Activated T-helper 1 cell treated with Interleukin-2 at 50 U/mL for 16 hours (primary cell): ENCODE measurements around the gene GMPS.
"Not testable (repeated sequence)": the region's sequence is repeated elsewhere in the genome, so short reads cannot be mapped to it uniquely, and the experiment has no call there.

Source experiments
- DNase-seq: peaks from one replicate; pipeline ENCODE4 v3.0.0-alpha.2; 2020; ENCODE audit warnings: low read depth

The GMPS gene

DNA sequence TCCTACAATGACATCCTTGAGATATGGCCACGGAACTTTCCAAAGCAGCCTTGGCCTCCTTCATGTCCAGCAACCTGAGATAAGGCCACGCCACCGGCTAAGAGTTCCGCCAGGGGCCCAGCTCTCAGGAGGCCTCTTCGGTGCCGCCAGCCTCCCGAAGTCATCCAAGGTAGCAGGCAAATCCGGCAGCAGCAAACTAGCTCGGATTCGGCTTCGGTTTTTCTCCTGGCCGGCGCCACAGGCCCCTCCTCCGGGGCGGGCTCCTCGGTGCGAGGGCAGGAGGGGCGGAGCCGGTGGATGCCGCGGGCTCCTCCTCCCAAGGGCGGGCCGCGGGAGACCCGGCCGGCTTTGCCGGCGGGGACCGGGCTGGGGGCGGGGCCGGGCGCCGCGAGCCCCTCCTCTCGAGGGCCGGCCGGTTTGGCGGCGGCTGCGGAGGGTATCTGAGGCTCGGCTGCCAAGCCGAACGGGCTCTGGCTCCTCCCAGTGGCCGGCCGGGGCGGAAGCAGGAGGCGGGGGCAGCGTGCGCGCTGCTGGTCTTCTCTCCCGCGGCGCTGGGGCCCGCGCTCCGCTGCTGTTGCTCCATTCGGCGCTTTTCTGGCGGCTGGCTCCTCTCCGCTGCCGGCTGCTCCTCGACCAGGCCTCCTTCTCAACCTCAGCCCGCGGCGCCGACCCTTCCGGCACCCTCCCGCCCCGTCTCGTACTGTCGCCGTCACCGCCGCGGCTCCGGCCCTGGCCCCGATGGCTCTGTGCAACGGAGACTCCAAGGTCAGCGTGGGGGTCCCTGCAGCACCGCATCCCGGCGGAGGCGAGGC, at the start of gene GMPS:
TSS of gene GMPS (plus strand) at position 518 of the 812 bp plus-strand sequence. CDS start at position 739, 221 bp downstream.
- DNase-seq: peak; percentile 96

DNA sequence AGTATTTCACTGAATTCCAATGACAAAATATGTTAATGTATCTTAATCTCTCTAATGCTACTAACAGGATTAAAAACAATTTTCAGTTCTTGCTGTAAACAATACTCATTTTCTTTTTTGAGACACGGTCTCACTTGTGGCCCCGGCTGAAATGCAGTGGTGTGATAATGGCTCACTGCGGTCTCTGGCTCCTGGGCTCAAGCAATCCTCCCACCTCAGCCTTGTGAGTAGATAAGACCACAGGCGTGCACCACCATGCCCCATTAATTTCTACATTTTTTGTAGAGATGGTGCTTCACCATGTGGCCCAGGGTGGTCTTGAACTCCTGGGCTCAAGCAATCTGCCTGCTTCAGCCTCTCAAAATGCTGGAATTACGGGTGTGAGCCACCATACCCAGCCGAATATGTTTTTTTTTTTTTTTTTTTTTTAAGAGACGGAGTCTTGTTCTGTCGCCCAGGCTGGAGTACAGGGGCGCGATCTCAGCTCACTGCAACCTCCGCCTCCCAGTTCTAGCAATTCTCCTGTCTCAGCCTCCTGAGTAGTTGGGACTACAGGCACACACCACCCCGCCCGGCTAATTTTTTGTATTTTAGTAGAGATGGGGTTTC, 41.9 kb upstream of the GMPS start:
- DNase-seq: not testable (repeated sequence)

DNA sequence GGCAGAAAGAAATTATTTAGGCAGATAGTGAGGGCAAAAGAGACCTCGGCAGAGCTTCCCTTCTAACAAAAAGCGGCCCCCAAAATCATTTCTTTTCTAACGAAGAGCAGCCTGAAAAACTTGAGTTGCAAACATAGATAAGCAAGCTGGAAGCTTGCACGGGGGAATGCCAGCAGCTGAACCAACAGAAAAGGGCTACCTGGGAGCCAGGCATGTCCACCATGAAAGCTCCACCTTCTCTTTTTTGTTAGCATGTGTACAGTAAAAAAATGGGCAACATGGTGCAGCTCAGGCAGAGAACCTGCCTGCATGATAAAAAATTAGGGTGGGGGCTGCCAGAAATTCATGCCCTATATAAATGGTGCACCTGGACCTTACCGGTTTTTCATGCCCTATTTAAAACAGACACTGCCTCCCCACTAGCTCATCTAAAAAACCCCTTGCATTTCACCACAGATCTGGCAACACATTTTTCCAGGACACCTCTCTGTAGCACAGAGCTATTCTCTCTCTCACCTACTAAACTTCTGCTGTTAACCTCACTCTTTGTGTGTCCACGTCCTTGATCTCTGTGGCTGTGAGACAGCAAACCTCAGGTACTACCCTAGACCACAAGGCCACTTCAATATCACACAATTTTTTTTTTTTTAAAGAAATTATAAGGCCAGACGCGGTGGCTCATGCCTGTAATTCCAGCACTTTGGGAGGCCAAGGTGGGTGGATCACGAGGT, 34.9 kb upstream of the GMPS start:
- no peak for DNase-seq

DNA sequence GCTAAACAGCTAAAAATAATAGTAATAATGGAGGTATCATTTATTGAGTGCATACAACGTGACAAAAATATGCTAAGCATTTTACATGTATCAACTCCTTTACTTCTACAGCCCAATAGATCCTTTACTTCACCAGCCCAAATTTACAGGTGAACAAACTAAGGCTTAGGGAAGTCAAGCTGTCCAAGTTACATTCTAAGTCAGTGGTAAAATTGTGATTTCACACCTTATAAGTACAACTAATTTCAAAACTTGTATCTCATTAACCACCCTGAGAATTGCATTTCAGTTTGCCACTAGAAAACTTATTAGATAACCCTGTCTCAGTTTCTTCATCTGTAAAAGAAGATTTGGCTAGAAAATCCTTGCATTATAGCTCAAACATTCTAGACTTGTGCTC, 26.9 kb upstream of the GMPS start:
- no peak for DNase-seq

DNA sequence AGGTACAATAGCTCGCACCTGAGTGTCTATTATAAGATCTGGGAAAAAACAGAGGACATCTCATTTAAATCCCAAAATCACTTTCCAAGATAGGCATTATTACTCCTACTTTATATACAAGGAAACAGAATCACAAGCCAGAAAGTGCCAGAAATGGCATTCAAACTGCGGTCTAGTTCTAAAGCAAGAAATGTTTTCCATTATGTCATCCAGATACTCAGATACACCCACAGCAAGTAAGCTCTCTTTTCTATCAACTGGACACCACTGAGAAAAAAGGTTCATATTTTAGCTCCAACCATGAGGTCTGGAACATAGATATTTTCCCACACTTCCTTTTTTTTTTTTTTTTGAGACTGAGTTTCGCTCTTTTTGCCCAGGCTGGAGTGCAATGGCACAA, 24.3 kb upstream of the GMPS start:
- DNase-seq: no peak

DNA sequence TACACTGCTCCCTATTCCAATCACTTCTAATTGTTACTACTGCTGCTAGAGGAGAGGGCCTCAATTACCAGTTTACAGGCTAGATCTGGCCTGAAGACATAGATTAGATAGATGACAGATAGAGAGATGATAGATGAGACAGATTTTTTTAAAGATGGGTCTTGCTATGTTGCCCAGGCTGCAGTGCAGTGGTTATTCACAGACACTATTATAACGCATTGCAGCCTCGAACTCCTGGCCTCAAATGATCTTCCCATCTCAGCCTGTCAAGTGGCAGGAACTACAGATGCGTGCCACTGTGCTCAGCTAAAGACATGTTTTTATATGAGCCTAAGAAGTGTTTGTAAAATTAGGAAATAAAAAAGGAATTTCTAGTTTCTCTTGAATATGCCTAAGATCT, 22.5 kb upstream of the GMPS start:
- no peak for DNase-seq

DNA sequence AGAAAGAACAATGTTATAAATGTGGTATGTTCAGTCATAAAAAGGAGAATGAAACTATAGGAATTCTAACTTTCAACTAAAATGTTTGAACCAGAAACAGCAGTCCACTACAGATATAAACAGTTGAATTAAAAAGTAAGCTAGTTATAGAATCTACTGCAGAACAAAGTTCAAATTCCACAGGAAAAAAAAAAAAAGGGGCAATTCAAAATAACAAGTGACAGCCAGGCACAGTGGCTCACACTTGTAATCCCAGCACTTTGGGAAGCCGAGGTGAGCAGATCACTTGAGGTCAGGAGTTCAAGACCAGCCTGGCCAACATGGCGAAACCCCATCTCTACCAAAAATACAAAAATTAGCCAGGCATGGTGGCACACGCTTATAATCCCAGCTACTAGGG, 21.0 kb upstream of the GMPS start:
- not testable (repeated sequence) for DNase-seq

DNA sequence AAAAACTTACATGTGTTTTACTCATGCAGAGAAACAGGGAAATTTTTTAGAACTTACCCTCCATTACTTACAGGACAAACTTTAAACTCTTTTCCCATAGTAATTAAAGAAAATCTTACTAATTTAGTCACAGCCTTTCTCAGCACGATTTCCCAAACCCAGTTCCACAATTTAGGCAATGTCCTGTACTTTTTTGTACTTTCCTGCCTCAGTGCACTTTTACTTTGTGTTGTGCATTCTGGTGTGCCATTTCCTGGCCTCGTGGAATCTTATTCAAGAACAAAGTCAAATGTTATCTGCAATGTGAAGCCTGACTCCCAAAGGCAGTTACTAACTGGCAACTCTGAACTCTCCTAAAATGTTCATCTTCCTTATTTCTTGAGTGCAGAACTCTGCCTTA, 18.1 kb upstream of the GMPS start:
- DNase-seq: no peak

DNA sequence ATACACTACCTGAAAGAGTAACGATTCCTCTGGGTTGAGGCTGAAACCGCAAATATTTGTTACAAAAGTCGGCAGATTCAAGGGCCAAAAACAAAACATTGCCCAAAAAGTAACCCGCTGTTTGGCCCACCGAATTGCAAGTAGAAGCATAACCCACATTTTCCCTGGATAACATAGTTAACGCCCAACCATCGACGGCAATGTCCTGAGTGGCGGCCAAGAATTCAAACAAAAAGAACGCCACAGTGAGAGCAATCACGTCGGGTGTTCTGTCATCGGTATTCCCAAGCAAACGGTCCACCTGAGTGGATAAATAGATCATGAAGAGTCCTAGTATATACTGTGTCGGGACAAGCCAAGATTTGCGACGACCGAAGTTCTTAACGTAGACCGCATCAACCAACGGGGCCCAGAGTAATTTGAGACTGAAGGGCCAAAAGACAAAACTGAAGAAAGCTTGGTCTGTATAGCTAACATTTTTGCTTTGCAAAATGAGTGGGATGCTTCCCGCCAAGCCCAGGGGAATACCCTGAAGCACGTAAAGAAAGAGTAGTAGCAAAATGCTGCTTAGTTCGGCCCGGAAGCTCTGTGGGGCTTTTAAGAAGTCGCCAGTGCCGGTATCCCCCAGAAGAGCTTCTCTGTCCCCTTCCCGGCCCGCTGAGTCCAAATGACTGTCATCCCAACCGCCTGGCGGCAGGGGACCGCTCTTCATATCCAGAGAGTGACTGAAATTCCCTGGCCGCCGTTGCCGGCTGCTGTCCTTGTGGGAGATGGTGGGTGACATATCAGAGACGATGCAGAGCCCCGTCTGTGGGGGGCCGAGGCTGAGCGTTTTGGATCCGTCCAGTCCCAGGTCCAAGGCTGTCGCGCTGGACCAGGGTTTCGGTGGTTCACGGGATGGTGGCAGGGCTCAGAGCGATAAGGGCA, 17.0 kb upstream of the GMPS start:
- peak; percentile 9 for DNase-seq

DNA sequence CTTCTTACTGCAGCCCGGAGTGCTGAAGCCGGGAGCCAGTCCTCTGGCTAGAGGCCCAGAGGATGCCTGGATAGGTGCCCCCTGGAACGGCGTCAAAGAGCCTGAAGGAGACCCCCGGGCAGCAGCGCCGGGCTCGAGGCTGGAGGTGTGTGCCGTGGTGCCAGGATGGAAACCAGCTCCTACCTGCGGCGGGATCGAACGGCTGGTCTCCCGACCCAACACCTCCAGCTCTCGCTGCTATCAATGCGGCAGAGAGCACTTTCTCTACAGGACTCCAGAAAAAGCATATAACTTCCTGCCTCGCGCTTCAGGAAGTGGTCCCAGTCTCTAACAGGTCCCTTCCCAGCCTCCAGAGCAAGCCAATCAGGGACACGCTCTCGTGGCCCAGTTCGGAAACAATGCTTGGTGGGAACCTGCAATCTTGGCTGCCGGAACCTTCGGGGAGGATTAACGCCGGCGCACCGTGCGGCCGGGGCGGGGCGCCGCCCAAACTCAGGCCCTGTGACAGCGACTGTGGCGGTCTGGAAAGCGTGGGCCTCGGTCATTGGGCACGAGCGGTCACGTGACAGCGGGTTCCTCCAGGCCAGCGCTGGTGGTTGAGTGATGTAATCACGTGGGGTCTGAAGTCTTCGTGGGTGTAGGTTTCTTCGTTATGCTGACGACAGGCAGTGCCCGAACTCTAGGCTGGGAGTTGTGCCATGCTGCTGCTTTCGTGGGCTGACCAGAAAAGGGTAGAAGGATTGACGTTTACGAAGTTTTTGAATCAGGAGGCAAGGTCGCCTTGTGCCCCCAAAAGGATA, 16.1 kb upstream of the GMPS start, which contains the start of gene SLC33A1:
TSS of gene SLC33A1 (minus strand) at position 287 of the 800 bp plus-strand sequence. CDS start 430 bp downstream, outside the sequence.
- DNase-seq: peak; percentile 98

DNA sequence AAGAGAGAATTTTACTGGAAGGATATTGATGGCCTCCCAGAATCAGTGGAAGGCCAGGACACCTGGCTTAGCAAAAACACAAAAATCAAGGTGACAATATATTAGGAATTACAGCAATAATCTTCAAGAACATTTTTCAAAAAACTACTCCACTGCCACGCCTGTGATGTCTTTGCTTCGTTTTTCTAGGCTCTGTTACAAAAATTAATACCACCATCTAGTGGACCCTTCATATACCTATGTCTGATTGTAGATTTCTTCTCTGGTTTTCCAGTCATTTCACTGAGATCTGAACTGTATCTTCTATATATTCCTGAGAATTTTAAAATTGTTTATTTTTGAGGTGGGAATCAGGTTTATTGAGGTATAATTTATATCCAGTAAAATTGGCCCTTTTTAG, 10.6 kb upstream of the GMPS start:
- DNase-seq: no peak

DNA sequence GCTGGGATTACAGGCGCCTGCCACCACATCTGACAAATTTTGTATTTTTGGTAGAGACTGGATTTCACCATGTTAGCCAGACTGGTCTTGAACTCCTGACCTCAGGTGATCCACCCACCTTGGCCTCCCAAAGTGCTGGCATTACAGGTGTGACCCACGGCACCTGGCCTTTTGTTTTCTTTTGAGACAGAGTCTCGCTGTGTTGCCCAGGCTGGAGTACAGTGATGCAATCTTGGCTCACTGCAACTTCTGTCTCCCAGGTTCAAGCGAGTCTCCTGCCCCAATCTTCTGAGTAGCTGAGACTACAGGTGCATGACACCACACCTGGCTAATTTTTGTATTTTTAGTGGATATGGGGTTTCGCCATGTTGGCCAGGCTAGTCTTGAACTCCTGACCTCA, 10.0 kb upstream of the GMPS start:
- DNase-seq: not testable (repeated sequence)

DNA sequence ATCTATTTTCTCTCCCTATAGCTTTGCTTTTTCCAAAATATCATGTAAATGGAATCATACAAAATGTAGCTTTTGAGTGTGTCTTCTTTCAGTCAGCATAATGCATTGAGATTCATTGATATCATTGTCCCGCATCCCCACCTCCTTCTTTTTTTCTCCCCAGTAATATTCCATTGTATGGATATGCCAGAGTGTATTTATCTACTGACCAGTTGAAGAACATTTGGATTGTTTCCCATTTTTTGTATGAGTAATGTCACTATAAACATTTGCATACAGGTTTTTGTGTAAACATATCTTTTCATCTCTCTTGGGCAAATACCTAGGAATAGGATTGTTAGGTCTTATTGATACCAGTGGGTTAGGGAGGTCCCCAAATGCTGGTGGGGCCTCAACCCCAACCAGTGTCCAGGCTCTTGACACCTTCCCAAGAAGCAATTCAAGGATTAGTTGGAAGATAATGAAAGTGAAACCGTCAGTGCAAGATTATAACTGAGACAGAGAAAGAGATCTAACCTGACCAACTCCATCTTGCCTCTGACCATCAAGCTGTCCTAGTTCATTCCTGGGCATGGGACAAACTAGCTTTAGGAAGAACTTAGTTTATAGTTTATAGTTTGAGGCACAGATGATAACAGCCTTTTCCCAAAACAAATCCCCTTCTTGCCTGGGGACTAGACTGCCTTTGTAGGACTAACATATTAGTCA, 8.8 kb upstream of the GMPS start:
- no peak for DNase-seq

DNA sequence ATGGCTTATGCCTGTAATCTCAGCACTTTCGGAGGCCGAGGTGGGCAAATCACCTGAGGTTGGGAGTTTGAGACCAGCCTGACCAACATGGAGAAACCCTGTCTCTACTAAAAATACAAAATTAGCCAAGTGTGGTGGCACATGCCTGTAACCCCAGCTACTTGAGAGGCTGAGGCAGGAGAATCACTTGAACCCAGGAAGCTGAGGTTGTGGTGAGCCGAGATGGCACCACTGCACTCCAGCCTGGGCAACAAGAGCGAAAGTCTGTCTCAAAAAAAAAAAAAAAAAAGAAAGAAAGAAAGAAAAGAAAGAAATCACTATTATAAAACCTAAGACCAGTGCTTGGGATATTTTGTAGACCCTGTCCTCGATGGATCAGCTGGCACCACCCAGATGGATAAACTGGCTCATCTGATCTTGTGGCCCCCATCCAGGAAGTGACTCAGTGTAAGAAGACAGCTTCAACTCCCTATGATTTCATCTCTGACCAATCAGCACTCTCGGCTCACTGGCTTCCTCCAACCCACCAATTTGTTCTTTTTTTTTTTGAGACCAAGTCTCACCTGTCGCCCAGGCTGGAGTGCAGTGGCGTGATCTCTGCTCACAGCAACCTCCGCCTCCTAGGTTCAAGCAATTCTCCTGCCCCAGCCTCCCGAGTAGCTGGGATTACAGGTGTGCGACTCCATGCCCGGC, 8.0 kb upstream of the GMPS start:
- DNase-seq: peak; percentile 27

DNA sequence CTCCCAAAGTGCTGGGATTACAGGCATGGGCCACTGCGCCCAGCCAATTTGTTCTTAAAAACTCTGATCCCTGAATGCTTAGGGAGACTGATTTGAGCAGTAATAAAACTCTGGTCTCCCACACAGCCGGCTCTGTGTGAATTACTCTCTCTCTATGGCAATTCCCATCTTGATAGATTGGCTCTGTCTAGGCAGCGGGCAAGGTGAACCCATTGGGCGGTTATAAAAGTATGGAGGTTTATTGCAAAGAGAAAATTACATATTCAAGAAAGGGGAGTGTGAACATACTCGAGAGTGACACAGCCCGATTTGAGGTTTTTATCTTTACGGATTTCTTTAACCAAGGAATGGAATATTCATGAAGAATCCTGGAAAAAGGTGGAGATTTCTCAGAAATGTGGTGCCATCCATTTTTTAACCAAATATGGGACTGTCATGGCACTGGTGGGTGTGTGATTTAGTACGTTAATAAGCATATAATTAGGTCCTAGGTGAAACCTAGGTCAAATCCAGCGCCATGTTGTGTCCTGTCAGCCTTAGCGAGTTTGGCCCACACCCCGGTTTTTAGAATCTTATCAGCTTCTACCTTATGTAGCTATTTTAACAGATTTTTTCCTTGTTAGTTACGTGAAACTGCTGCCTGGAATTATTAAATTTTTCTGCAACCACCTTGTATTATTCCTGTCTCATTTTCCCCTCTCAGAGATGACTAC, 7.2 kb upstream of the GMPS start:
- DNase-seq: no peak

DNA sequence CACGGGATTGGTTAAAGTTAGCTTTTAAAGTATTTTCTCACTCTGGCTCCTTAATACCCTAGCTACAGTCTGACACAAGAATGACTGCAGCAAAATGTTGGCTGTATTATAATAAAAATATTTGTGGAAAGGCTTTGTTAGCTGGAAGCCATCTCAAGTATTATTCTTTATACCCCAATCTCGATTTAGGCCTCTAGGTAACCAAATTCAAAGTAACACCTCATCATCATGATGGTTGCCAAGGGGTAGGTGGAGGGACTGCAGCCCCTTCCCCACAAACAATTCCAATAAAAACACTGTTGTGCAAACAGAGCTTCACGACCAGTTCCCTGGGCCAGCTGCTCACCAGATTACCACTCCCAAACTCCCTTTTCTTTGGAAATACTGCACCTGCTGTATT, 759 bp upstream of the GMPS start:
- no peak for DNase-seq

DNA sequence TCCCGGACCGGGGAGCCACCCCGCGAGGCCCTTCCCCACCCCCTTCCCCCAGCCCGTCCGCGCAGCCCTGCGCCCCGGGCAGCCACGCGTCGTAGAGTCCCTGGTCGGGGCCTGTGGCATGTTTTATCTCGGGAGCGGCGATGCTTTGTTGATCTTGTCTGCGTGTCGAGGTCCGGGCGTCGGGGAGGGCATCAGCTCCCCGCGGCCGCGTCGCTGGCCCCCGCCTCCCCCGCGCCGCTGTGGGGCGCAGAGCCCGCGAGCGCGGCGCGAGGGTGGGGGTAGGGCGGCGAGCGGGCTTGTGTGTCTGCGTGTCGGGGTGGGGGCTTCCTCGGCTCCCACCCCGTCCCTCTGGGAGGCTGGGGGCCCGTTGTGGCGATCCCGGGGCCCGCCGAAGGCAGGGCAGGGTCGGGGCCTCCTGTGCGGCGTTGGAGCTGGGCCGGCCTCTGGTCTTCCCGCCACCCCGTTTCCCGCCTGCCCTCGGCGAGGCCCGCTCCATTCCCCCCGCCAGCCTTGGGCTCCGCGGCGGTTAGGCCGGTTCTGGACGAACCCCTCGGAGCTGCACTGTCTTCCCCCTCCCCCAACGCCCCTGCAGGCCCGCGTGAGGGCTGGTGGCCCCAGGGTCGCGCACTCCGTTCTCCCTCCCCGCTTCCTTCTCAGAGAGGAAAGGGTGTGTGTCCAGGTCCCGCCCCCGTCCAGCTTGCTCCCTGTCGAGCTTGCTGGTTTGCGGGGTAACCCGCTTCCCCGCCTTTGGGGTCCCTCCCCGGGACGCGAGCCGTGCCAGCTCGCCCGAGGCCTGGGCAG, 695 bp downstream of the GMPS start:
- peak; percentile 24 for DNase-seq

DNA sequence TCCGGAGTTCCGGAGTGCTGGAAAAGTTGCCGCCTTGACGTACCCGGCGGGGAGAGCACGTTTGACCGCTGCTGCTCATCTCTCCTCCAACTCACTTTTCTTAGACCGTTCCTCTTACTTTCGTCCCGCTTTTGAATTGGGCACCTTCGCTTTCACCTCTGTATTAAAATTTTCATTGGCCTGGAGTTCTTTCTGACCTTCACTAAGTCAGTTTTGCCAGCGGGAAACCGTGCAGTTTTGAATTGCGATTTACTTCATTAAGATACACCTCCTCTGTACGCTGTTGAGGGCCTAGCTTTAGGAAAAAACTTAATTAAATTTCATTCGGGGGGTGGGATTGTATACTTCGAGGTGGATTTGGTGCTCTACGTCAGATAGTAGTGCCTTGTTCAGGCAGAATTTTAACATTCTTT, 1.3 kb downstream of the GMPS start:
- no peak for DNase-seq
